Left renal pelvis (tissue), 4 donors: Measurements from ENCODE around the gene CAPZB. TPM values are rescaled to one million over a fixed set of nuclear protein-coding genes. Genes with fewer than 3 reads are reported as not detected.

Source experiments
- DNase-seq, 4 donors: peaks; one replicate each; pipeline ENCODE4 v3.0.0-alpha.2; 2013; ENCODE audit warnings: low read depth in 4 of 4, low spot score in 3 of 4
- polyA plus RNA-seq, 4 donors: library from polyadenylated mRNA; unstranded; fragments of 120-200 nt; gene quantifications; one replicate each; pipeline ENCODE4 v1.2.1, GENCODE V29; 2013; ENCODE audit not compliant: insufficient read length in 4 of 4

Gene CAPZB
- polyA plus RNA-seq, 4 donors: 234 to 249 (median 240) TPM

DNA sequence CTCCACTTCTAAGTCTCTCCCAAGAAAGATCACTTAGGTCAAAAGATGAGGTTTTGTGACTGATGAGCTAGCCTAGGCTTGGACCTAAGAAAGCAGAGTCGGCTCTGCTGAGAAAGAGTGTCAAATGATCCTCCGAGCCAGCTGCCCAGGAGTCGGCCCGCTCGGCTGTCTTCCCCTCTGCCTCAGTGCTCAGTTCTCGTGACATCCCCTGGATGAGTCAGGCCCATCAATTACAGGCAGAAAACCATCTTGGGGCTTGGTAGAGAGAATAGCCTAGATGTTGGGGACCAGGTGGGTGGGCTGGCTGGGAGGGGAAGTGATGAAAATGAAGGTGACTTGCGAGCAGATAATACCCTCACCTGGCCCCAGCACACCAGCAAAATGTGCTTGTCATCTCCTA lies 112.7 kb downstream of the CAPZB start:
- no peak for DNase-seq

DNA sequence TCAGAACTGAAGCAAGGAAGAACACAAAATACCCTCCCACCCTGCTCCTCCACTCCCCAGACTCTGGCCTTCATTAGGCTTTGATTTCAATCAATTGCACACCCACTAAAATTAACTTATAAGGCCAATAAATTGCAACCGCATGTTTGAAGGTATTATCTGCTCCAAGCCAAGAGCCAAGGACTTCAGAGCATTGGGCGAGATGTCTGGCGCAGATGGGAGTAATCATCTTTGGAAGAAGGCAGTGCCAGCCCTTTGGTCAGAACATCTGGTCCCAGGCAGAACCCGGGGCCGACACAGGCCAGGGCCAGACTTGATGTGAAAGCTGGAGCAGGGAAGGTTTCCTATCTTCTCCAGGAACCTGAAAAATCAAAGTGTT lies 113.2 kb downstream of the CAPZB start:
- no peak for DNase-seq

- DNase-seq: no peak
Observed at GRCh38 chr1:19371226-19372135, 113.9 kb downstream of the CAPZB start.

- no peak for DNase-seq
Observed at GRCh38 chr1:19370453-19371170, 114.7 kb downstream of the CAPZB start.

GRCh38 chr1:19369396-19370090 lies 115.8 kb downstream of the CAPZB start:
- no peak for DNase-seq

GRCh38 chr1:19368964-19369363 lies 116.4 kb downstream of the CAPZB start:
- no peak for DNase-seq

- DNase-seq: no peak
Observed at GRCh38 chr1:19368050-19368449, 117.3 kb downstream of the CAPZB start.

GRCh38 chr1:19367584-19368041 lies 117.7 kb downstream of the CAPZB start:
- no peak for DNase-seq

DNA sequence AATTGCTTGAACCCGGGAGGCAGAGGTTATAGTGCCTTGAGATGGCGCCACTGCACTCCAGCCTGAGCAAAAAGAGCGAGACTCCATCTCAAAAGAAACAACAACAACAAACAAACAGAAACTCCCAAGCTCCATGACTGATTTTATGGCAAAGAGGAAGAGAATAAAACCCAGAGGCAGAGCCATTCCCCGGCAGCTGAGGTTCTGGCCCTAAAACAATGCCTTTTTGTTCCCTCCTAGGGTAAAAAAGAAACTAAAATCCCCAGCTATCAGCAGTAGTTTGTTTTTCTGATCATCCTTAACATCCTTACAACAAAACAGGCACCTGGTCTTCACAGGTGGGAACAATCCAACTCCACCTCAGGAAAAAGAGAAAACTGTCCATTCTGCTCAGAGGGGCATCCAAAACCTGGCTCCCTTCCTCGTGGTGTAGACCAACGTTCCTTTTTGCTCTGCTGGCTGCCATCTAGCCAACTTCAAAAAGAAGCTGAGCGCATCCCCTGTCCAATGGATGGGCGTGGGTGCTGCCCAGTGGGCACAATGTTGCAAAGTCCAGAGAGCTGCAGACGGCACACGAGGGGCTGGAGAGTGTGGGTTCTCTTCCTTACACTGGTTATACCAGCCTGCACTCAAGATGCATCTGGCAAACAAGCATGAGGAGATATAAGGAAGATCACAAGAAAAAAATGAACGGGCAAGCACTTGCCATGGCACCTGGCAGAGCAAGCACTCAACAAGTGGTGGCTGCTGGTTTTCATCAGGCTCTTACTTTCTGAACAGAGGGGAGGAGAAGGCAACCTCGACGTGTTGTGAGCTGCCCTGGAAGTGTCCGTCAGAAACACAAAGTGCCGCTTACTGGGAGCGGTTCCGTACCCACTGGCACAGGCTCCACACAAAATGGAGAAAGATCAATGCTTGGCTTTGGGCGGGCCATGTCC lies 118.5 kb downstream of the CAPZB start:
- DNase-seq: no peak

DNA sequence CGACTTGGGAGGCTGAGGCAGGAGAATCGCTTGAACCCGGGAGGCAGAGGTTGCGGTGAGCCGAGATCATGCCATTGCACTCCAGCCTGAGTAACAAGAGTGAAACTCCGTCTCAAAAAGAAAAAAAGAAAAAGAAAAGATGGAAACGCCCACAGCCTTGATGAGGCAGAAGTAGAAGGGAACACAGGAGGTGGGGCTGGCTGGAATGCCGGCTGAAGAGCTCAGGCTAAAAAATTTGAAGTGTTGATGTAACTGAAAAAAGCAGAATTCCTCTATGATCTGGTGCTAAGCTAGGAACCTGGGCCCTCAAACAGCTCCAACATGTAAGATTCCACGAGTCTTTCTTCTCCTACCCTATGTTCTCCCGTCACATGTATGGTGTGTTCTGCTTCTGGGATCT lies 119.6 kb downstream of the CAPZB start:
- no peak for DNase-seq

DNA sequence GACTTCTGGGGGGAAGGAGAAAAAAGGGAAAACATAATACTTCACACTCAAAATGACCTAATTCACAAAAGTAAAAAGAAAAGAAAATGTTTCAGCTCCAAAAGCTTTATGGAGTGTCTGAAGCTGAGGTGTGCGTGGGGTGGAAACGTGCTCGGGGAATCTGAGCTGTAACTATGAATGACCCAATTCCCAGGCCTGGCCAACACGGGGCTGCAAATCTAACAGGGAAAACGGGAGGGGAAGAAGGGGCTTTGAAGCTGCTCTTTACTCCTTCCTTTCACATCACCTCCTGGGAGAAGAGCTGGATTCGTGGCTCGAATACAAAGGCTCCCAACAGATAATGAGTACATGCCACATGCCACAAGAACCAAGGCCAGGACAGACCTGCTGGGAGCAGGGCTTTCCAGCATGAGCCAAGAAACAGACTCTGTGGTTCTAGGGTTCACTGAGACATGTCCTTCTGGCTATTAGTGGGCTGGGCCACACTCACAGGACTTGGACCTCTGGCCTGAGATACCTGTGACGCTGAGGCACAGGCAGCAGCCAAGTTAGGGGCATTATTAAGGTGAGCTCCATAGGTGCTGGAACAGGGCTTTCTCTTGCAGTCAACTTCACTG lies 121.7 kb downstream of the CAPZB start:
- no peak for DNase-seq

DNA sequence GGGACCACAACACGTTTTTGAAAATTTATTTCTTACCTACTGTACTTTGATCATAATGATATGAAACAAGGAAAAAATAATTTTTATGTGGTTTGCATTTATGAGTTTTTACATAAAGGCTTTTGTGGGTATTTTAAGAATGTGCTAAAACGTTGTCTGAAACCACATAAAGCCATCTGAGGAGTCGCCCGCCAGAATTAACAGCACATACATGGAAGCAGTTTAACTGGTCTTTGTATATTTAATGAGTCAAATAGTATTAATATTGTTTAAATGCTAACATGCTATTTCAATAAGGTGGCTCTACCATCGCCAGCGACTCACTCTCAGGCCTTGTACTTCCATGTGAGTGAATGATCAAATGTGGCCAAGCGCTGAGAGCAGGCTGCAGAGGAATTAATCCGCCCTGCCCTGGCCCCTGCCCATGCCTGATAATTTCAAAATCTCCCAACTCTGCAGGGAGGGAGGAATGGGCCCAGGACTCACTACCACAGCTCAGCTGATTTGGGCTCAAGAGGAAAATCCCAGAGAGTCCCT lies 123.7 kb downstream of the CAPZB start:
- no peak for DNase-seq

- DNase-seq: no peak
Observed at GRCh38 chr1:19360843-19361610, 124.3 kb downstream of the CAPZB start.

GRCh38 chr1:19360432-19360831 lies 124.9 kb downstream of the CAPZB start:
- DNase-seq: no peak

GRCh38 chr1:19360016-19360415 lies 125.3 kb downstream of the CAPZB start:
- no peak for DNase-seq

- no peak for DNase-seq
Observed at GRCh38 chr1:19359357-19359756, 126.0 kb downstream of the CAPZB start.

DNA sequence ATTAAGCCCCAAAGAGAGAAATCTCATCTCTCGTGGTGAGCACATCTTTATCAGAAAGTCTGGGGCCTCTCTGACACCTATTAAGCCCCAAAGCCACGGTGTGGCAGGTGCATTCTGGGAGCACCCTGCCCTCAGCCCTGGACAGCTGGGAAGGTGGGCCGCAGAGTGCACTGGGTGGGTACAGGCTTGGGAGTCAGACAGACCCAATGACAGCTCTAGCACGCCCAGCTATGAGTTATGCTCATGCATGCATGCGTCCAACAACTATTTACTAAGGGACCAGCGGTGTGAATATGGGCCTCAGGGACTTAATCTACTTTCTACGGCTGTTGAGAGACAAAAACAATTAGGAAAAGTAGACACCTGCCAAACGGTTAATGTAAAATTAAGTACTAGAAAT lies 126.6 kb downstream of the CAPZB start:
- no peak for DNase-seq

DNA sequence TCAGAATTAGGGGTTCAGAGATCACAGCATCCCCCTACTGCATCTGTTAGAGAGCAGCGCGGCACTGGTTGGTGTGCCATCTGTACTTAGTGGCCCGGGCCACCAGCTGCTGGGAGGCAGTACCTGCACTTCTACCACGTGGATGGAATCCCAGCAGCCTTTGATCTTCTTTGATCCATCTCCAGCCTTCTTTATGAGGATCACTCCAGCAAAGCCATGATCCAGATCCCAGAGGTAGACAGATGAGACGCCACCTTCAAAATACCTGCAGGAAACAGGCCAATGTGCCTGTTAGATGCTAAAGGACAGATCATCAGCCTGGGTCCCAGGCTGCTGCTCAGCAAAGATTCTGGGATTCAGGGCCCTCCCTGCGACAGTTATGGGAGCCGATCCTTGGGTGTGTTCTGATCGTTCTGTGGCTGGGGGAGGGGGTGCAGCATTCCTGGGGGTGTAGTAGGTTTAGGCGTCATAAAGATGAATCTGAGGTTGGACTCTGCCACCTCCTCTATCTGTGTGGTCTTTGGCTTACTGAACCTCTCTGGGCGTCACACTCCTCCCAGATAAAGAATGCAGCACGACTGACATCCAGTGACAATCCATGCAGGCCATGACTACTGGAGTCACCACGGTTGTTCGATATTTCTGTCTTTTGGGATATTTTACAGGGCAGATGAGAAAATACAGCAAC lies 127.9 kb downstream of the CAPZB start:
- DNase-seq: no peak
